ENCODE measurements around the gene FAM50B. TPM values are rescaled to one million over a fixed set of nuclear protein-coding genes. Genes with fewer than 3 reads are reported as not detected.

FAM50B gene
- polyA plus RNA-seq, 3 donors: 12.2 to 17.0 (median 14.0) TPM

GRCh38 chr6:3813150-3813780 lies 35.9 kb upstream of the FAM50B start:
- DNase-seq: no peak

DNA sequence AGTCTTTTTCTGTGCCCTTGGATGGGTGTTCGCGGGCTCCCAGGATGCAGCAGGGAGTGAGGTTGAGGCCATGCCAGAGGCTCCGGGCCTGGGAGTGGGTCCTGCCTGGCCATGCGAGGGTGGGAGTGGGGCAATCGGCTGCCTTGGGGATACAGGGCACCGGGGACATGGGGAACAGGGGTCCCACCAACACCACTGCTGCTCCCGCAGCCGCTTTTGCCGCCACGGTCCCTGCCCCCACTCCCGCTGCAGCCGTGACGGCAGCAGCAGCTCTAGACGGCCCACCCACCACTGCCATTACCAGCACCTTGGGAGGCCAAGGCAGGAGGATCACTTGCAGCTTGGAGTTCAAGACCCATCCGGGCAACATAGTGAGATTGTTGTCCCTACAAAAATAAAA lies 35.3 kb upstream of the FAM50B start:
- no peak for DNase-seq

DNA sequence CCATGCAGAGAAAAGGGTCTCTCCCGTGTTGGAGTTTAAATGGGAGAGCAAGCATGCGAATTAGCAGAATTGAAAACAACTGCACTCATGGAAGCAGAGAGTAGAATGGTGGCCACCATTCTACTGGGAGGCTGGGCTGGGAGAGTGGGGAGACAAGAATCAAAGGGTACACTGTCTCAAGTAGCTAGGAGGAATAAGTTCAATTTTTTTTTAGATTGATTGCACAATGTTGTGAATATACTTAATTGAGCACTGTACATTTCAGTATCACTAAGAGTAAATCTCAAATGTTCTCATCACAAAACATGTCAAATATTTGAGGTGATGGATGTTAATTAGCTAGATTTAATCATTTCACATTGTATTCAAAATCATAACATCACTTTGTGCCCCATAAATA lies 34.6 kb upstream of the FAM50B start:
- no peak for DNase-seq

DNA sequence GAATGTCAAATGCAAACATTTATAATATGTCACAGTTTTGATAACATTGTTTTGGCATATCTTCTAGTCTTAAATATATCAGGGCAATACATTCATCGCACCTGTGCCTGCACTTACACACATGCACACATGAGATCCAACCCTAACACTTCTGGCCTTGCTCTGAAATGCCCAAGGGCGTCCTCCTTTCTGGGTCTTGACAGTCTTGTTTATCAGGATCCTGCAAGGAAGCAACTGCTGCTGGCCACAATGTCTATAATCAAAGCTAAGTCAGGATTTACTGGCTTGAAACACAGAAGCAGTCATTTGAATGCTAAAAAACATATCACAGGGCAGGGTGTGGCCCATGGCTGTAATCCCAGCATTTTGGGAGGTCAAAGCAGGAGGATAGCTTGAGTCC lies 32.9 kb upstream of the FAM50B start:
- DNase-seq: no peak

DNA sequence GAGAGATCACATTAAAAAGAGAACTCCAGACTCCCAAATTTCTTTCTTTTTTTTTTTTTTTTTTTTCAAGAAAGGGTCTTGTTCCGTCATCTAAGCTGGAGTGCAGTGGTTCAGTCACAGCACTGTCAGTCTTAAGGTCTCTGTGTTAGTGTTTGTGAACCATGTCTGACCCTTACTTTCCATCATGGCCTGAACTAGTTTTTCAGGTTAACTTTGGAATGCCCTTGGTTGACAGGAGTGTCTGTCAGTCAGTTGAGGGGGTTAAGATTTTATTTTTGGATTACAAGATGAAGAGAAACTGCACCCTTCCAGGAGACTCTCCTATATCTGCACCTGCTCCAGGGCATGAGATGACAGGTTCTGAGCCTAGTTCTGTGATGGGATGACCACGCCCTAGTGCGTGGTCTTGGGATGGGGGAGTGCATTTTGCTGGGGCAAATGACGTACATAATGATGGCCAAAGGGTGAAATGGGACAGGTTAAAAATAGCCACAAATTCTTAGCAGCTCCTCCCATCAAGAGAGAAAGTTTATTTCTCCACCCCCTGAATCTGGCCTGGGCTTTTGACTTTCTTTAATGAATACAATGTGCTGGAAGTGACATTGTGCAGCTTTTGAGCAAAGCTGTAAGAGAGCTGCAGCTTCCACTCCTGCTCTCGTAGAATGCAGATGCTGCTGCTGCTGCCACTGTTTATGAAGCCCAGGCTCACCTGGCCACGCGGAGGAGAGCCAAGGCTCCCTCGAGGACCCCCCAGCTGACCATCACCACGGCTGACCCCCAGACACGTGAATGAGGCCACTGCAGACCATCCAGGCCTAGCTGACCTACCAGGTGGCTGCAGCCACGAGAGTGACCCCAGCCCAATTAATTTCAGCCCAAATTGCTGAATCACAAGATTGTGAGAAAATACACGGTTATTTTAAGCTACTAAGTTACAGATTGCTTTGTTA lies 29.7 kb upstream of the FAM50B start:
- no peak for DNase-seq

DNA sequence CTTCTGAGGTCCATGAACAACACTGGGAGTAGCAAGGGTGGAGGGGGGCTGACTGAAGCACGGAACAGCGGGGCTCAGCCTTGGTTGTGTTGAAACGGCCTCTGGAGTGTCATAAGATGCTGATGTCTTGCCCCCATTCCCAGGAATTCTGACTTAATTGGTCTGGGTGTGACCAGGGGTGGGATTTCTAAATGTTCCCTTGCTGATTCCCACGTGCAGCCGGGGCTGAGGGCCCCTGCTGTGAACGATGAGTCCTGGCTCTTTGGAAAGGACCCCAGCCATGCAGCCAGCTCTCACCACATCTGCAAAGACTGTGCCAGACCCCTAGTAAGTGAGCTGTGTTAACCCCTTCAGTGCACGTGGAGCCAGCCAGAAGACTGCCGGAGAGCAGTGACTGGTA lies 28.6 kb upstream of the FAM50B start:
- DNase-seq: no peak

- DNase-seq: no peak
These were observed 26.3 kb upstream of the FAM50B start for GRCh38 chr6:3822747-3823445.

- no peak for DNase-seq
These were observed 25.5 kb upstream of the FAM50B start for GRCh38 chr6:3823671-3824070.

DNA sequence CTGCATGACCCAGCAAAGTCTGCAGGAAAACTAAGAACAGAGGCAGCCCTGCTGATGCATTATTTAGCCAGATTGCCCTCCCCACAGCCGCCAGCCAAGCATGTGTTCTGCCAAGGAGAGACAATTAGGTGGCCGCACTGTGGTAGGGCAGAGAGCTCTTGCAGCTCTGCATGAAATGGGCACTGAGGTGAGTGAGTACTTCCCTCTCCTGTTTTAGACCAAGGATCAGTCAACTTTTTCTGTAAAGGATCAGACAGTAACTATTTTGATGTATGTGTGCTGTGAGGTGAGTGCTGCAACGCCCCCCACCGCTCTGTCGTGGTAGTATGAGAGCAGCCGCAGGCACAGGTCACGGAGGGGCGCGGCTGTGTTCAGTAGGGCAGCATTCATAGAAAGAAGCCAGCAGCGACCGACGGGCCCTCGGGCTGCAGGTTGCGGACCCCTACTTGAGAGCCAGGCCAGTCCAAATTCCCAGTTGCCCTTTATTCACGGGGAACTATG lies 23.8 kb upstream of the FAM50B start:
- DNase-seq: no peak

DNA sequence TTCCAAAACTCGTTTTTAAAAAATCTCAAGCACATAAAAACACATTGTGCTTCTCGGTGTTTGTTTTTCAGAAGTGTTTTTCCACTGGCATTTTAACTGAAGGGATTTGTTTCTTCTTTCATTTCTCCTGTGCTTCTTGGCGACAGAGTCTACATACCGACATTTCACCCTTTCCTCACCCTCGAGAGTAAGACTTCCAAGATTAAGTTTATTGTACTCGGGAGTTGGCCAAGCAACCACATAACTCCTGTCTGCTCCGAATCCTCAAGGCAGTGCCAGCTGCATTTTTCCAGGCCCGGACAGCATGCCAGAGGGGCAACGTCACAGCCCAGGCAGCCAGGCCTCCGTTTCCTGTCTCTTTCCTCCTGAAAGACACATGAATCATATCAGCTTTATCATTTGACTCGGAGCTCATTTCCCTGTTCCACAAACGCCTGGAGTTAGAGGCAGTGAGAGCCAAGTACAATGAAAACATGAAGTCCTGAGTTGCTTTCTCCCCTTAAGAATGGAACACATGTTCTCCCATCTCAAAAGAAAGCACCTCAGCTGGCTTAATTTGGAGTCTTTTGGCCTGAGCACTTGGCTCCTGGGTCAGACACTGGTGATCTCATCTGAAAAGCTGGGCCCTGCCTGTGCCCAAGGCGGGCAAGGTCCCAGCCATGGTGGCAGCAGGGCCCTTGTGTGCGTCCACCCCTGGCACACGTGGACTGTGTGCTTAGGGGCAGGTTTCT lies 23.2 kb upstream of the FAM50B start:
- DNase-seq: peak; percentile 74

DNA sequence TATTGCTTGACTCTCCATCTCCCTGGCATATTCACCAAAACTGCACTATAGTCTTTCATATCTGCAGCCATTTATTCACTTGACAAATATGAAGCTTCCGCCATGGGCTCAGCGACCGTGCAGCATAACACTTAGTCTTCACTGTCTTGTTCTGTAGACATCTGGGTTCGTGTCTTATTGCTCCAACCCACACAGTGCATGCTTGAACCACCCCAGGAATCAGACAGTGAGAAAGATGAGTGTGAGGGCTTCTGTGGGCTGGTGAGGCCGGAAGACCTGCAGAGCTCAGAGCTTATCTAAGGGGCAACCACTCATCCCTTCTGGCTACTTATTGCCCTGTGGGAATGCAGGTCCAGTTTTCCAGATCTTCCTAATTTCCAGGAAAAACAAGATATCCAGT lies 19.9 kb upstream of the FAM50B start:
- no peak for DNase-seq

GRCh38 chr6:3830806-3831205 lies 18.4 kb upstream of the FAM50B start:
- DNase-seq: no peak

DNA sequence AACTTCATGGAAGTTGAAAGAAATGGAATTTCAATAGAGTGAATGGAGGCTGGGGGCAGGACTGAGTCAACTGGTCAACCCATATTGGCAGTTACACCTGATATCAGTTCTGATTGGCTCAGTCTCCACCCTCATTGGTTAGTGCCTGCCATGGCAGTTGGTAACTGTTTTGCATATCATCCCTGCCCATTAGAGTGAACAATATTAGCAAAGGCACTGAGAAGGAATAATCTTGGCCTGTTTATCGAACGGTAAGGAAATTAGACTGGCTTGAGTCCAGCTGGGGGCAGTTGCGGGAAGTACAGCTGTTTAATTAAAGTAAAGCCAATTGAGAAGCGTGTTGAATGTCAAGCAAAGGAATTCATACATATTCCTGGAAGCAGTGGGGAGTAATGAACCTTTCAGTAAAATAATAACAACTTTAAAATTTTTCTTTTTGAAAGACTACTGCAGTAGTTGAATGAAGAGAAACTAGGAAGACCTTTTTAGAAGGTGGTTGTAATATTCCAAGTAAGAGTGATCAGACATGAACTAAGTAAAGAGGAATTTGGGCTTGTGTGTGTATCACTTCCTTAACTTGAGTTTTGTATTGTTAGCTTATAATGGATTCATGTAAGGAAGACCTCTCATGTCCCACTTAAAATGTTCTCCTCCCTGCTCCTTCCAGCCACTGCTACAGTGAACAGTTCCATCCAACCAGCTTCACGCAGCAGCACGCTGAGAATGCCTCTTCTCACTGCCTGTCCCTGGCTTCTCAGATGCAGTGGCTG lies 17.2 kb upstream of the FAM50B start:
- DNase-seq: no peak

DNA sequence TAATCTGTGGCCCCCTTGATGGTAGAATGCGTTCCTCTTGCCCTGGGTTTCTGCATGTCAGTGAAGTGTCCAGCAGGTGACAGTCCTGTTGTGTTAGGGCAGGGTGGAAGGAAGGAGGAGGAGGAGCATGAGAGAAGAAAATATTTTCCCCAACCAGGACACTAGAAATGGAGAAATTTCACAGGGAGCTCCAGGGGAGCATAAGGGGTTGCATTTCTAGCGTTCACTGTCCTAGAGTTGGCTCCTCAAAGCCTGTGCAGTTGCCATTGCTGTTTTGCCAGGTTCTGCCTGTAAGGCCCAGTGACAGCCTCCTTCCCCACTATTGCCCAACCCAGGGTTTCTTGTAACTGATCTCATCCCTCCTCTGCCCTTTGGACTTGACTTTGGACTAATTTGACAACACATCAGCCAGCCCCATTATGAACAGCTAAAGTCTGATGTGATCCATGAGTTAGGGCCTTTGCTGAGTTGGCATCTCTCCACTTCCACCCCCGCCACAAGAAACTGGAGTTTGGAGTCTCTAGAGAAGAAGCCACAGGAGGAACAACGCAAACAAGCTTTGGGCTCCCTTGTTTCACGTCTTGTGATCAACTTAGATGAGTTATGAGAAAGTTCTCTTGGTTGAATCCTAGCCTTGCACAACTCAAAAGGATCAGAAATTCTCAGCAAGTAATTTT lies 14.0 kb upstream of the FAM50B start:
- no peak for DNase-seq

GRCh38 chr6:3835785-3836184 lies 13.4 kb upstream of the FAM50B start:
- no peak for DNase-seq

DNA sequence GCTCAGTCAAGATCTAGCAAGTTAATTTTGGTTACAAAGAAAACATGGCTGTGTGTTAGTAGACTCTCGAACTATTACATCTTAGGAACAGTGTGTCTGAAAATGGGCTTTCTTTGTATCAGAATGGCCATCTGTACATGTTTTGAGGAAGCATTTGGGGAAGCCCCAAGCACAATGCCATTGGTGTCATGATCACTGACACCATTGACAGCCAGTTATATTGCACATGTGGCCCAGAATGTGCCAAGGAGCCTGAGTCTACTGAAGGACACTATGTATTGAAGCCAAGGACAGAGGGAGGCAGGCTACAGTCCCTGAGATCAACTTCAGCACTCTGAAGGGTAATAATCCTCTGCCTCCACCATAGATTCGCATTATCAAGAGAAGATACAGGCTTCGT lies 12.6 kb upstream of the FAM50B start:
- DNase-seq: no peak

DNA sequence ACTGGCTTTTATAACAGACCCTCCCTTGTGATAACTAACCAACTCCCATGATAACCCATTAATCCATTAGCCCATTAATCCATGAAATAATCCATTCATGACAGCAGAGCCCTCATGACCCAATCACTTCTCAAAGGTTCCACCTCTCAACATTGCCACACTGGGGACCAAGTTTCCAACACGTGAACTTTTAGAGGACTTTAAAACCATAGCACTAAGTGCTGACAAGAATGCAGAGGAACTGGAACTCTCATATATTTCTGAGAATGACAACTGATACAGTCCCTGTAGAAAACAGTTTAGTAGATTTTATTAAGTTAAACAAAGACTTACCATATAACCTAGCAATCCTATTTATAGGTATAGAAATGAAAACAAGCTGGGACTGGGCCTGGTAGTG lies 11.4 kb upstream of the FAM50B start:
- DNase-seq: no peak

DNA sequence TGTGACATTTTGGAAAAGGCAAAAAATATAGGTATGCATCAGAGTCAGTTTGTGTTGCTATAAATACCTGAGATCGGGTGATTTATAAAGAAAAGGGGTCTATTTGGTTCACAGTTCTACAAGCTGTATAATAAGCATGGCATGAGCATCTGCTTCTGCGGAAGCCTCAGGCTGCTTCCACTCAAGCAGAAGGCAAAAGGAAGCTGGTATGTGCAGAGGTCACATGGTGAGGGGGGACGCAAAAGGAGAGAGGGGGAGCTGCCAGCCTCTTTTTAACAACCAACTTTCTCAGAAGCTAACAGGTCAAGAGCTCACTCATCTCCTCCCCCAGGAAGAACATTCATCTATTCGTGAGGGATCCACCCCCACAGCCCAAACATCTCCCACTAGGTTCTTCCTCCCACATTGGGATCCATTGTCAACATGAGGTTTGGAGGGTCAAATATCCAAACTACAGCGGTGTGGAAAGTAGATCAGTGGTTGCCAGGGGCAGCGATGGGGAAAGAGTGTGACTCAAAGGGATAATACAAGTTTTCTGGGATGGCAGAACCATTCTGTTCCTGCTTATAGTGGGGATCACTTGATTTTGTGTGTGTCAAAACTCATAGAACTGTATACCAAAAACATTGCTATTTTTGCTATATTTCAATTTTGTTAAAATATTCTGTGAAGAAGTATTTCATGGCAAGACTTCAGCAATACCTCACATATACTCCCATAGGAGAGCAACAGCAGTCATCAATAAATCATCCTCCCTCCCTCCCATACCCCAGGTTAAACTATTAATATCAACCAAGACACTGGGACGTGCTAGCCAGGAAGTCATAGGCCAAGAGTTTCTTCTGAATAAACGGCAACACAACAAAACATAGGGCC lies 9.9 kb upstream of the FAM50B start:
- DNase-seq: no peak

DNA sequence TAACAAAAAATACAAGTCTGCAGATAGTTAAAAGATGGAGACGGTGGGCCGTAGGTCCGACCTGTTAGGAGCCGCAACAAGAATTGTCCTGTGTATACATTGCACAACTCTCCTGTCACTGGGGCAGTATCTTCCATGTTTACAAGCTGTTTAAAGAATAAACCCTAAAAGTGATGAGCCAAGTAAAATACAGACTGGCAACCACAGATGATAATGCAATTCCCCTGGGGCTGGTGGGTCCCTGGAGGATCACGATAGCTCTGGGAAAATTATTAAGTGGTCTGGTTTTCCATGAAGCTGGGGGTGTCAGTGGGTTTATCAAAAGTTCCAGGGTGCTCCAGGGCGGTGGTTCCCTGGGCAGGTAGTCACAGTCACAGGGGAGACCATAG lies 8.1 kb upstream of the FAM50B start:
- no peak for DNase-seq
